ENCODE data around the gene PTPN1. TPM values are rescaled to one million over a fixed set of nuclear protein-coding genes. Genes with fewer than 3 reads are reported as not detected.

PTPN1 gene
- total and polyA plus RNA-seq, 2 of the 4 experiments (the other 2 are of a cell fraction) = 31.7 to 37.4 TPM

- Histone ChIP-seq H3K14ac (replicated peaks; ENCODE audit: low read depth, low read length) (no peak overlapping the region), H3K36me3 (ENCODE audit: control insufficient read depth, insufficient read depth, low read length) (peaks cover 4% of the 10 kb centered on the region; the same call in 1 of the 2 replicates), H3K4me1 (ENCODE audit: control insufficient read depth, insufficient read depth, low read length) (0 out of 2 replicates have a peak, but pooled peaks cover 4% of the 10 kb centered on the region), H3K9ac (ENCODE audit: low read depth, low read length) (no peak overlapping the region), H3K9me1 (ENCODE audit: insufficient read depth, low read length) (no peaks in the 10 kb centered on the region), H2AK9ac (replicated peaks; ENCODE audit: low read depth, low read length, poor library complexity) (no peak overlapping the region), H3K23ac (ENCODE audit: low read depth, low read length) (no peak overlapping the region), H2AK5ac (ENCODE audit: low read depth, low read length) (no peak overlapping the region), H3K4ac (ENCODE audit: low read depth, low read length) (no peak overlapping the region), H3K9me3 (ENCODE audit: control insufficient read depth, insufficient read depth, low read length) (no peaks in the 10 kb centered on the region), H3K18ac (ENCODE audit: low read depth, low read length) (no peak overlapping the region), H3K4me3 (ENCODE audit: insufficient read depth, low read depth, low read length) (no peak overlapping the region), H3K4me2 (ENCODE audit: low read depth, low read length) (no peak overlapping the region), H2AFZ (replicated peaks; ENCODE audit: low read length, poor library complexity) (peak overlapping the region; percentile 58), H3K27me3 (ENCODE audit: control insufficient read depth, insufficient read depth, low read length) (no peaks in the 10 kb centered on the region), H4K91ac (ENCODE audit: insufficient read depth, low read depth, low read length) (no peak overlapping the region), H3K79me1 (ENCODE audit: low read depth in 1 of 2, low read length in 2 of 2) (no peaks in the 10 kb centered on the region), H3K56ac (ENCODE audit: extremely low read depth, insufficient read depth, low read length) (no peak overlapping the region), H4K8ac (ENCODE audit: low read depth in 2 of 2, low read length in 2 of 2) (no peak overlapping the region), H2BK120ac (ENCODE audit: low read depth, low read length) (no peak overlapping the region), H2BK20ac (ENCODE audit: low read depth, low read length) (no peak overlapping the region), H2BK5ac (ENCODE audit: low read depth, low read length, poor library complexity, severe bottlenecking) (no peak overlapping the region), H4K20me1 (ENCODE audit: insufficient read depth, low read length) (no peaks in the 10 kb centered on the region), H2BK15ac (ENCODE audit: low read depth, low read length) (no peak overlapping the region), H3K27ac (ENCODE audit: insufficient read depth, low read length) (no peak overlapping the region), H4K5ac (ENCODE audit: low read depth, low read length) (no peak overlapping the region)
- ATAC-seq (ENCODE audit: low read depth) (no peak), DNase-seq (no peak)
- POLR2A ChIA-PET (ENCODE audit: unreplicated experiment) = no interaction called here
- TF ChIP-seq USF2 (IDR thresholded peaks at IDR 0.05; ENCODE audit: low read depth, low read length) (no peak), CTCF (conservative IDR thresholded peaks at IDR 0.05; ENCODE audit: low read depth, low read length) (no peak), SMC3 (IDR thresholded peaks at IDR 0.05; ENCODE audit: low read depth, low read length) (no peak), RFX5 (IDR thresholded peaks at IDR 0.05; ENCODE audit: low read depth, low read length) (no peak), RAD21 (IDR thresholded peaks at IDR 0.05; ENCODE audit: low read length) (no peak), ELK1 (IDR thresholded peaks at IDR 0.05; ENCODE audit: borderline replicate concordance, low read depth, low read length) (no peak), POLR2A (IDR thresholded peaks at IDR 0.05; ENCODE audit: low read depth, low read length) (no peak), BHLHE40 (IDR thresholded peaks at IDR 0.05; ENCODE audit: low read depth, low read length) (no peak), RCOR1 (IDR thresholded peaks at IDR 0.05; ENCODE audit: insufficient replicate concordance, low read length) (no peak)
- intact Hi-C loops (cut with micrococcal nuclease) = no loop called here
- BruUV-seq (replicated peaks) = no TSS peak
- 91% methylated on average over 27 of the region's 28 CpGs; no CpG with 5 or more reads in 1 of the 2 experiments for WGBS, 2 experiments (ENCODE audit: extremely low coverage in 2 of 2, insufficient read length in 1 of 2)
- in situ Hi-C loops (cut with MboI; ENCODE audit: low sequenced_read_pairs) = no loop called here
- CTCF ChIA-PET = no interaction called here
- dilution Hi-C loops (cut with HindIII; ENCODE audit: low sequenced_read_pairs, unreplicated experiment) = no loop called here
Measured at GRCh38 chr20:50609438-50609989, 99.3 kb downstream of the PTPN1 start.
